WTC11 (cell line): ENCODE results near the gene ALKBH4.
"Not testable (repeated sequence)": the region's sequence is repeated elsewhere in the genome, so short reads cannot be mapped to it uniquely, and the experiment has no call there.

Experiments
- CTCF ChIP-seq: fragments of 200-600 bp; IDR thresholded peaks from 2 replicates; pipeline ENCODE4 v1.8.0; 2022; ENCODE audit warnings: antibody characterized with exemption
- EMX1 ChIP-seq: fragments of 250-450 bp; sonication (Bioruptor Pico); IDR thresholded peaks from 2 replicates; pipeline ENCODE4 v1.8.0; 2021; ENCODE audit warnings: mild to moderate bottlenecking
- JUN ChIP-seq: sonication (generic); formaldehyde crosslinking; IDR thresholded peaks from 2 replicates; pipeline ENCODE4 v1.8.0; 2023; ENCODE audit warnings: mild to moderate bottlenecking, missing genetic modification reagents
- NFYB ChIP-seq: sonication (generic); formaldehyde crosslinking; conservative IDR thresholded peaks from 2 replicates; pipeline ENCODE4 v1.8.0; 2022; ENCODE audit warnings: low read depth, missing genetic modification reagents
- NR1H2 ChIP-seq: sonication (generic); formaldehyde crosslinking; IDR thresholded peaks from 2 replicates; pipeline ENCODE4 v1.9.0; 2021; ENCODE audit warnings: mild to moderate bottlenecking, moderate library complexity, missing genetic modification reagents
- TP53 ChIP-seq: sonication (generic); formaldehyde crosslinking; IDR thresholded peaks from 2 replicates; pipeline ENCODE4 v1.8.1; 2023; ENCODE audit warnings: mild to moderate bottlenecking, missing genetic modification reagents
- ZBTB43 ChIP-seq: sonication (generic); formaldehyde crosslinking; IDR thresholded peaks from 2 replicates; pipeline ENCODE4 v1.8.1; 2023; ENCODE audit warnings: mild to moderate bottlenecking, missing genetic modification reagents
- ZNF263 ChIP-seq: sonication (generic); formaldehyde crosslinking; IDR thresholded peaks from 2 replicates; pipeline ENCODE4 v1.8.1; 2022; ENCODE audit warnings: low read depth, mild to moderate bottlenecking, moderate library complexity, missing genetic modification reagents
- ZNF532 ChIP-seq: fragments of 250-450 bp; sonication (Bioruptor Pico); IDR thresholded peaks from 2 replicates; pipeline ENCODE4 v1.9.0; 2021; ENCODE audit warnings: mild to moderate bottlenecking, borderline replicate concordance
- TF ChIP-seq, protein P1 (sequence below): sonication (generic); formaldehyde crosslinking; conservative IDR thresholded peaks from 2 replicates; pipeline ENCODE4 v1.8.1; 2022; ENCODE audit warnings: mild to moderate bottlenecking, missing genetic modification reagents
- TF ChIP-seq, protein P2 (sequence below): sonication (generic); formaldehyde crosslinking; IDR thresholded peaks from 2 replicates; pipeline ENCODE4 v1.8.1; 2023; ENCODE audit warnings: mild to moderate bottlenecking, moderate library complexity, missing genetic modification reagents
- TF ChIP-seq, protein P3 (sequence below): sonication (generic); formaldehyde crosslinking; IDR thresholded peaks from 2 replicates; pipeline ENCODE4 v1.8.0; 2023; ENCODE audit warnings: mild to moderate bottlenecking, missing genetic modification reagents

- TF ChIP-seq CTCF; ZNF263 (CRISPR knock-in tag); NR1H2 (CRISPR knock-in tag); ZBTB43 (CRISPR knock-in tag); TP53 (CRISPR knock-in tag); ZNF532 (CRISPR knock-in tag); JUN (CRISPR knock-in tag); EMX1; NFYB (CRISPR knock-in tag): not testable (repeated sequence)
- TF ChIP-seq, protein P1, sequence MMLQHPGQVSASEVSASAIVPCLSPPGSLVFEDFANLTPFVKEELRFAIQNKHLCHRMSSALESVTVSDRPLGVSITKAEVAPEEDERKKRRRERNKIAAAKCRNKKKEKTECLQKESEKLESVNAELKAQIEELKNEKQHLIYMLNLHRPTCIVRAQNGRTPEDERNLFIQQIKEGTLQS (CRISPR knock-in tag): not testable (repeated sequence)
- TF ChIP-seq, protein P2, sequence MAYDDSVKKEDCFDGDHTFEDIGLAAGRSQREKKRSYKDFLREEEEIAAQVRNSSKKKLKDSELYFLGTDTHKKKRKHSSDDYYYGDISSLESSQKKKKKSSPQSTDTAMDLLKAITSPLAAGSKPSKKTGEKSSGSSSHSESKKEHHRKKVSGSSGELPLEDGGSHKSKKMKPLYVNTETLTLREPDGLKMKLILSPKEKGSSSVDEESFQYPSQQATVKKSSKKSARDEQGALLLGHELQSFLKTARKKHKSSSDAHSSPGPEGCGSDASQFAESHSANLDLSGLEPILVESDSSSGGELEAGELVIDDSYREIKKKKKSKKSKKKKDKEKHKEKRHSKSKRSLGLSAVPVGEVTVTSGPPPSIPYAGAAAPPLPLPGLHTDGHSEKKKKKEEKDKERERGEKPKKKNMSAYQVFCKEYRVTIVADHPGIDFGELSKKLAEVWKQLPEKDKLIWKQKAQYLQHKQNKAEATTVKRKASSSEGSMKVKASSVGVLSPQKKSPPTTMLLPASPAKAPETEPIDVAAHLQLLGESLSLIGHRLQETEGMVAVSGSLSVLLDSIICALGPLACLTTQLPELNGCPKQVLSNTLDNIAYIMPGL (CRISPR knock-in tag): not testable (repeated sequence)
- TF ChIP-seq, protein P3, sequence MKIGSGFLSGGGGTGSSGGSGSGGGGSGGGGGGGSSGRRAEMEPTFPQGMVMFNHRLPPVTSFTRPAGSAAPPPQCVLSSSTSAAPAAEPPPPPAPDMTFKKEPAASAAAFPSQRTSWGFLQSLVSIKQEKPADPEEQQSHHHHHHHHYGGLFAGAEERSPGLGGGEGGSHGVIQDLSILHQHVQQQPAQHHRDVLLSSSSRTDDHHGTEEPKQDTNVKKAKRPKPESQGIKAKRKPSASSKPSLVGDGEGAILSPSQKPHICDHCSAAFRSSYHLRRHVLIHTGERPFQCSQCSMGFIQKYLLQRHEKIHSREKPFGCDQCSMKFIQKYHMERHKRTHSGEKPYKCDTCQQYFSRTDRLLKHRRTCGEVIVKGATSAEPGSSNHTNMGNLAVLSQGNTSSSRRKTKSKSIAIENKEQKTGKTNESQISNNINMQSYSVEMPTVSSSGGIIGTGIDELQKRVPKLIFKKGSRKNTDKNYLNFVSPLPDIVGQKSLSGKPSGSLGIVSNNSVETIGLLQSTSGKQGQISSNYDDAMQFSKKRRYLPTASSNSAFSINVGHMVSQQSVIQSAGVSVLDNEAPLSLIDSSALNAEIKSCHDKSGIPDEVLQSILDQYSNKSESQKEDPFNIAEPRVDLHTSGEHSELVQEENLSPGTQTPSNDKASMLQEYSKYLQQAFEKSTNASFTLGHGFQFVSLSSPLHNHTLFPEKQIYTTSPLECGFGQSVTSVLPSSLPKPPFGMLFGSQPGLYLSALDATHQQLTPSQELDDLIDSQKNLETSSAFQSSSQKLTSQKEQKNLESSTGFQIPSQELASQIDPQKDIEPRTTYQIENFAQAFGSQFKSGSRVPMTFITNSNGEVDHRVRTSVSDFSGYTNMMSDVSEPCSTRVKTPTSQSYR (CRISPR knock-in tag): not testable (repeated sequence)
These were observed 28.7 kb upstream of the ALKBH4 start for GRCh38 chr7:102493220-102493935.
